SJSA1 (cell line): ENCODE data around the gene TDO2. TPM values are rescaled to one million over a fixed set of nuclear protein-coding genes. Genes with fewer than 3 reads are reported as not detected.
"Not testable (repeated sequence)": the region's sequence is repeated elsewhere in the genome, so short reads cannot be mapped to it uniquely, and the experiment has no call there.

Experiments
- DNase-seq, 2 experiments: peaks; one replicate each; pipeline ENCODE4 v3.0.0-alpha.2; 2015 to 2020; ENCODE audit warnings: low spot score in 2 of 2, low read depth in 1 of 2
- H3K27ac ChIP-seq: fragments of 250-450 bp; sonication (Bioruptor Pico); 2 replicates; pipeline ENCODE4 v1.5.1; 2020; ENCODE audit warnings: mild to moderate bottlenecking, moderate library complexity
- H3K27me3 ChIP-seq: fragments of 250-450 bp; sonication (Bioruptor Pico); replicated peaks from 2 replicates; pipeline ENCODE4 v1.5.1; 2020; ENCODE audit warnings: mild to moderate bottlenecking, moderate library complexity
- H3K36me3 ChIP-seq: fragments of 250-450 bp; sonication (Bioruptor Pico); 2 replicates; pipeline ENCODE4 v1.5.1; 2020; ENCODE audit warnings: mild to moderate bottlenecking
- H3K4me1 ChIP-seq: fragments of 250-450 bp; sonication (Bioruptor Pico); replicated peaks from 2 replicates; pipeline ENCODE4 v1.6.1; 2021; ENCODE audit warnings: mild to moderate bottlenecking
- H3K4me3 ChIP-seq: fragments of 250-450 bp; sonication (Bioruptor Pico); 2 replicates; pipeline ENCODE4 v1.5.1; 2020; ENCODE audit warnings: mild to moderate bottlenecking
- H3K9me3 ChIP-seq: fragments of 250-450 bp; sonication (Bioruptor Pico); replicated peaks from 2 replicates; pipeline ENCODE4 v1.5.1; 2020; ENCODE audit warnings: mild to moderate bottlenecking
- total RNA-seq: library from RNA; depleted of rRNA; stranded (reverse); fragments of >200 nt; shearing (Covaris generic); gene quantifications from 2 replicates; pipeline ENCODE4 v1.2.3, GENCODE V29; 2014

TDO2 gene
- total RNA-seq, 1 experiment from 2014 or later, result 0.11 TPM

GRCh38 chr4:155924637-155925036, 21.1 kb downstream of the TDO2 start:
- Histone ChIP-seq H3K27me3 (no peaks in the 10 kb centered on the region), H3K4me3 (no peak overlapping the region), H3K9me3 (no peaks in the 10 kb centered on the region), H3K4me1 (no peaks in the 10 kb centered on the region), H3K27ac (no peak overlapping the region), H3K36me3 (no peaks in the 10 kb centered on the region)
- no peak for DNase-seq

GRCh38 chr4:155929833-155930232, 26.3 kb downstream of the TDO2 start:
- H3K36me3 ChIP-seq, result no peaks in the 10 kb centered on the region
- no peak overlapping the region for H3K27ac ChIP-seq

GRCh38 chr4:155930330-155930729, 26.8 kb downstream of the TDO2 start:
- Histone ChIP-seq H3K36me3 (no peaks in the 10 kb centered on the region), H3K27ac (no peak overlapping the region), H3K4me1 (no peaks in the 10 kb centered on the region), H3K27me3 (no peaks in the 10 kb centered on the region), H3K9me3 (no peaks in the 10 kb centered on the region), H3K4me3 (no peak overlapping the region)
- no peak for DNase-seq

More at GRCh38 chr4:155929833-155930232, 26.3 kb downstream of the TDO2 start:
- no peak overlapping the region for H3K4me3 ChIP-seq
- H3K9me3 ChIP-seq, result no peaks in the 10 kb centered on the region
- H3K4me1 ChIP-seq, result no peaks in the 10 kb centered on the region
- H3K27me3 ChIP-seq, result no peaks in the 10 kb centered on the region
- DNase-seq, result no peak

GRCh38 chr4:155931634-155932033, 28.1 kb downstream of the TDO2 start:
- Histone ChIP-seq H3K36me3 (no peaks in the 10 kb centered on the region), H3K9me3 (no peaks in the 10 kb centered on the region), H3K4me3 (no peak overlapping the region), H3K27me3 (no peaks in the 10 kb centered on the region), H3K27ac (no peak overlapping the region), H3K4me1 (no peaks in the 10 kb centered on the region)
- DNase-seq, result no peak

GRCh38 chr4:155934634-155935033, 31.1 kb downstream of the TDO2 start:
- H3K36me3 ChIP-seq, result not testable (repeated sequence)

GRCh38 chr4:155935389-155935986, 32.0 kb downstream of the TDO2 start:
- no peaks in the 10 kb centered on the region for H3K4me1 ChIP-seq
- H3K27me3 ChIP-seq, result no peaks in the 10 kb centered on the region
- DNase-seq, result no peak
- H3K36me3 ChIP-seq, result no peaks in the 10 kb centered on the region
- no peak overlapping the region for H3K4me3 ChIP-seq
- no peak overlapping the region for H3K27ac ChIP-seq
- no peaks in the 10 kb centered on the region for H3K9me3 ChIP-seq

More at GRCh38 chr4:155934634-155935033, 31.1 kb downstream of the TDO2 start:
- not testable (repeated sequence) for H3K9me3 ChIP-seq, H3K4me1 ChIP-seq, DNase-seq, H3K27ac ChIP-seq, H3K27me3 ChIP-seq, H3K4me3 ChIP-seq

- Histone ChIP-seq H3K4me3 (no peak overlapping the region), H3K36me3 (no peaks in the 10 kb centered on the region), H3K9me3 (no peaks in the 10 kb centered on the region), H3K27ac (no peak overlapping the region), H3K27me3 (no peaks in the 10 kb centered on the region), H3K4me1 (no peaks in the 10 kb centered on the region)
- DNase-seq, result no peak
Observed at GRCh38 chr4:155941085-155941790, 37.7 kb downstream of the TDO2 start.

GRCh38 chr4:155941820-155942219, 38.3 kb downstream of the TDO2 start:
- no peak for DNase-seq
- H3K4me3 ChIP-seq, result no peak overlapping the region
- no peaks in the 10 kb centered on the region for H3K4me1 ChIP-seq
- no peaks in the 10 kb centered on the region for H3K36me3 ChIP-seq
- no peak overlapping the region for H3K27ac ChIP-seq
- no peaks in the 10 kb centered on the region for H3K9me3 ChIP-seq
- H3K27me3 ChIP-seq, result no peaks in the 10 kb centered on the region

GRCh38 chr4:155943605-155944291, 40.3 kb downstream of the TDO2 start:
- DNase-seq, result no peak
- Histone ChIP-seq H3K4me1 (no peaks in the 10 kb centered on the region), H3K27me3 (no peaks in the 10 kb centered on the region), H3K4me3 (no peak overlapping the region), H3K9me3 (no peaks in the 10 kb centered on the region), H3K27ac (no peak overlapping the region), H3K36me3 (no peaks in the 10 kb centered on the region)

GRCh38 chr4:155944516-155944915, 41.0 kb downstream of the TDO2 start:
- Histone ChIP-seq H3K27me3 (no peaks in the 10 kb centered on the region), H3K27ac (no peak overlapping the region), H3K36me3 (no peaks in the 10 kb centered on the region), H3K4me3 (no peak overlapping the region), H3K9me3 (no peaks in the 10 kb centered on the region), H3K4me1 (no peaks in the 10 kb centered on the region)
- DNase-seq, result no peak

- no peak overlapping the region for H3K27ac ChIP-seq
- H3K4me1 ChIP-seq, result no peaks in the 10 kb centered on the region
- DNase-seq, result no peak
- no peaks in the 10 kb centered on the region for H3K9me3 ChIP-seq
- H3K36me3 ChIP-seq, result no peaks in the 10 kb centered on the region
- no peak overlapping the region for H3K4me3 ChIP-seq
- H3K27me3 ChIP-seq, result no peaks in the 10 kb centered on the region
Observed at GRCh38 chr4:155946486-155946885, 43.0 kb downstream of the TDO2 start.

- DNase-seq, result no peak
- peaks cover 1% of the 10 kb centered on the region for H3K36me3 ChIP-seq
- H3K27ac ChIP-seq, result no peak overlapping the region
- H3K4me3 ChIP-seq, result no peak overlapping the region
- no peaks in the 10 kb centered on the region for H3K9me3 ChIP-seq
- H3K4me1 ChIP-seq, result peaks cover 5% of the 10 kb centered on the region
- H3K27me3 ChIP-seq, result no peaks in the 10 kb centered on the region
Observed at GRCh38 chr4:155948541-155948940, 45.0 kb downstream of the TDO2 start.

- Histone ChIP-seq H3K36me3 (peaks cover 3% of the 10 kb centered on the region), H3K4me1 (peaks cover 11% of the 10 kb centered on the region), H3K9me3 (no peaks in the 10 kb centered on the region), H3K27me3 (no peaks in the 10 kb centered on the region), H3K27ac (no peak overlapping the region), H3K4me3 (no peak overlapping the region)
- DNase-seq, result no peak
Observed at GRCh38 chr4:155950461-155950860, 47.0 kb downstream of the TDO2 start.

GRCh38 chr4:155952501-155952901, 49.0 kb downstream of the TDO2 start:
- no peaks in the 10 kb centered on the region for H3K9me3 ChIP-seq
- no peak overlapping the region for H3K4me3 ChIP-seq
- no peaks in the 10 kb centered on the region for H3K27me3 ChIP-seq
- H3K4me1 ChIP-seq, result peaks cover 11% of the 10 kb centered on the region
- DNase-seq, result peak in 1 of 2 experiments; percentile 10
- peaks cover 3% of the 10 kb centered on the region for H3K36me3 ChIP-seq
- peak overlapping the region; percentile 30; the same call in 1 of the 2 replicates for H3K27ac ChIP-seq
